ENCODE measurements around the gene RHOV. TPM values are rescaled to one million over a fixed set of nuclear protein-coding genes. Genes with fewer than 3 reads are reported as not detected.
A peak's percentile ranks its signal among the peaks of the same experiment; 100 is the strongest.
"Not testable (repeated sequence)": the region's sequence is repeated elsewhere in the genome, so short reads cannot be mapped to it uniquely, and the experiment has no call there.

RHOV gene
- total RNA-seq, 1 donor from 2014 or later = 11.8 TPM

GRCh38 chr15:40872791-40873693 lies 992 bp downstream of the RHOV start:
- no peak for DNase-seq

- DNase-seq = peak; percentile 53
Measured at GRCh38 chr15:40871749-40872617, 2.1 kb downstream of the RHOV start.

- no peak for DNase-seq
Measured at GRCh38 chr15:40870716-40871115, 3.3 kb downstream of the RHOV start.

- no peak for DNase-seq
Measured at GRCh38 chr15:40869686-40870085, 4.3 kb downstream of the RHOV start.

GRCh38 chr15:40867199-40867598 lies 6.8 kb downstream of the RHOV start:
- DNase-seq = no peak

GRCh38 chr15:40863660-40864270 lies 10.3 kb downstream of the RHOV start:
- DNase-seq = no peak

GRCh38 chr15:40861147-40861546 lies 12.9 kb downstream of the RHOV start:
- not testable (repeated sequence) for DNase-seq

- DNase-seq = peak; percentile 85
Measured at GRCh38 chr15:40859206-40859851, 14.7 kb downstream of the RHOV start.

GRCh38 chr15:40858706-40859105 lies 15.3 kb downstream of the RHOV start:
- no peak for DNase-seq

GRCh38 chr15:40857601-40858341 lies 16.3 kb downstream of the RHOV start:
- peak; percentile 89 for DNase-seq

- no peak for DNase-seq
Measured at GRCh38 chr15:40856746-40857145, 17.3 kb downstream of the RHOV start.

- no peak for DNase-seq
Measured at GRCh38 chr15:40855706-40856234, 18.3 kb downstream of the RHOV start.

GRCh38 chr15:40854161-40854560 lies 19.9 kb downstream of the RHOV start:
- DNase-seq = no peak

- no peak for DNase-seq
Measured at GRCh38 chr15:40853241-40853890, 20.7 kb downstream of the RHOV start.

GRCh38 chr15:40852529-40852928 lies 21.5 kb downstream of the RHOV start:
- DNase-seq = no peak

GRCh38 chr15:40850576-40851112 lies 23.4 kb downstream of the RHOV start:
- DNase-seq = no peak

GRCh38 chr15:40847223-40847961 lies 26.6 kb downstream of the RHOV start:
- no peak for DNase-seq

GRCh38 chr15:40846841-40847222 lies 27.2 kb downstream of the RHOV start:
- no peak for DNase-seq

GRCh38 chr15:40845511-40846284 lies 28.3 kb downstream of the RHOV start:
- no peak for DNase-seq

Measured in tongue (tissue), 2 donors.